H9 (cell line): Measurements from ENCODE around the gene EQTN. TPM values are rescaled to one million over a fixed set of nuclear protein-coding genes. Genes with fewer than 3 reads are reported as not detected.

Source experiments
- DNase-seq: peaks from one replicate; pipeline ENCODE4 v3.0.0-alpha.2; 2017
- H2AFZ ChIP-seq: one replicate; pipeline ENCODE4 v1.6.1; 2013; ENCODE audit warnings: mild to moderate bottlenecking, low read length, control low read depth, moderate library complexity
- H2AK5ac ChIP-seq: 2 replicates; pipeline ENCODE4 v1.6.1; 2013; ENCODE audit warnings: low read length, control low read depth, mixed read lengths; ENCODE audit not compliant: insufficient read length
- H2BK120ac ChIP-seq: one replicate; pipeline ENCODE4 v1.6.1; 2013; ENCODE audit warnings: low read depth, mild to moderate bottlenecking, low read length, control low read depth, inconsistent platforms; ENCODE audit not compliant: poor library complexity, severe bottlenecking
- H2BK12ac ChIP-seq: 2 replicates; pipeline ENCODE4 v1.6.1; 2013; ENCODE audit warnings: low read length, control low read depth, mixed read lengths, low read depth; ENCODE audit not compliant: insufficient read length
- H2BK15ac ChIP-seq: 2 replicates; pipeline ENCODE4 v1.6.1; 2013; ENCODE audit warnings: low read depth, low read length, control low read depth
- H2BK20ac ChIP-seq: one replicate; pipeline ENCODE4 v1.6.1; 2013; ENCODE audit warnings: low read depth, mild to moderate bottlenecking, low read length, control low read depth, inconsistent platforms; ENCODE audit not compliant: poor library complexity, severe bottlenecking
- H2BK5ac ChIP-seq: 2 replicates; pipeline ENCODE4 v1.6.1; 2013; ENCODE audit warnings: low read length, control low read depth, mixed read lengths; ENCODE audit not compliant: insufficient read length
- H3K14ac ChIP-seq: 2 replicates; pipeline ENCODE4 v1.6.1; 2013; ENCODE audit warnings: low read length, control low read depth; ENCODE audit not compliant: insufficient read depth
- H3K18ac ChIP-seq: 2 replicates; pipeline ENCODE4 v1.6.1; 2013; ENCODE audit warnings: low read depth, mild to moderate bottlenecking, mixed read lengths, low read length, control low read depth; ENCODE audit not compliant: insufficient read length
- H3K23ac ChIP-seq: 2 replicates; pipeline ENCODE4 v1.6.1; 2013; ENCODE audit warnings: low read length, control low read depth, mixed read lengths, low read depth; ENCODE audit not compliant: insufficient read length
- H3K23me2 ChIP-seq: 2 replicates; pipeline ENCODE4 v1.6.1; 2013; ENCODE audit warnings: low read depth, mild to moderate bottlenecking, mixed read lengths, low read length, control low read depth; ENCODE audit not compliant: insufficient read length, poor library complexity, severe bottlenecking
- H3K27ac ChIP-seq: 2 replicates; pipeline ENCODE4 v1.5.1; 2013; ENCODE audit warnings: low read length, control low read depth, mixed read lengths, low read depth; ENCODE audit not compliant: insufficient read length
- H3K27me3 ChIP-seq: 2 replicates; pipeline ENCODE4 v1.6.1; 2013; ENCODE audit warnings: low read length, control low read depth, inconsistent platforms; ENCODE audit not compliant: insufficient read depth
- H3K4ac ChIP-seq: 2 replicates; pipeline ENCODE4 v1.6.1; 2013; ENCODE audit warnings: low read depth, mild to moderate bottlenecking, control low read depth, inconsistent platforms, low read length, moderate library complexity
- H3K4me1 ChIP-seq: 2 replicates; pipeline ENCODE4 v1.6.1; 2013; ENCODE audit warnings: low read length, control low read depth, inconsistent platforms; ENCODE audit not compliant: insufficient read depth
- H3K4me2 ChIP-seq: 2 replicates; pipeline ENCODE4 v1.6.1; 2013; ENCODE audit warnings: low read length, control low read depth, mixed read lengths; ENCODE audit not compliant: insufficient read length, insufficient read depth
- H3K56ac ChIP-seq: 2 replicates; pipeline ENCODE4 v1.6.1; 2013; ENCODE audit warnings: low read depth, mild to moderate bottlenecking, mixed read lengths, low read length, control low read depth; ENCODE audit not compliant: insufficient read length
- H3K79me1 ChIP-seq: 2 replicates; pipeline ENCODE4 v1.6.1; 2013; ENCODE audit warnings: low read depth, mild to moderate bottlenecking, moderate library complexity, low read length, control low read depth, inconsistent platforms; ENCODE audit not compliant: insufficient read depth, poor library complexity, severe bottlenecking
- H3K79me2 ChIP-seq: 2 replicates; pipeline ENCODE4 v1.6.1; 2013; ENCODE audit warnings: low read length, control low read depth, inconsistent platforms; ENCODE audit not compliant: insufficient read depth
- H3K9ac ChIP-seq: 2 replicates; pipeline ENCODE4 v1.6.1; 2013; ENCODE audit warnings: low read length, control low read depth, mixed read lengths; ENCODE audit not compliant: insufficient read length; ENCODE audit errors: extremely low read depth
- H3K9me3 ChIP-seq: one replicate; pipeline ENCODE4 v1.6.1; 2013; ENCODE audit warnings: low read depth, low read length, inconsistent platforms; ENCODE audit not compliant: control insufficient read depth
- H3T11ph ChIP-seq: one replicate; pipeline ENCODE4 v1.6.1; 2013; ENCODE audit warnings: mild to moderate bottlenecking, low read length, control low read depth, inconsistent platforms
- H4K20me1 ChIP-seq: one replicate; pipeline ENCODE4 v1.6.1; 2013; ENCODE audit not compliant: control insufficient read depth, insufficient read length, insufficient read depth
- H4K5ac ChIP-seq: 2 replicates; pipeline ENCODE4 v1.6.1; 2013; ENCODE audit warnings: low read depth, mild to moderate bottlenecking, mixed read lengths, low read length, control low read depth; ENCODE audit not compliant: insufficient read length
- H4K8ac ChIP-seq: replicated peaks from 2 replicates; pipeline ENCODE4 v1.6.1; 2013; ENCODE audit warnings: low read length, control low read depth, mixed read lengths, low read depth; ENCODE audit not compliant: insufficient read length
- H4K91ac ChIP-seq: 2 replicates; pipeline ENCODE4 v1.6.1; 2013; ENCODE audit warnings: low read depth, mild to moderate bottlenecking, moderate library complexity, mixed read lengths, low read length, control low read depth; ENCODE audit not compliant: insufficient read length
- H3K27ac Mint-ChIP-seq, 3 experiments: 2 replicates in 2 of 3; 3 replicates in 1 of 3; pipeline ENCODE4 v1.8.0; 2020 to 2021; ENCODE audit warnings: mixed read lengths in 3 of 3, mild to moderate bottlenecking in 1 of 3, moderate library complexity in 1 of 3
- H3K27me3 Mint-ChIP-seq: 2 replicates; pipeline ENCODE4 v1.8.0; 2021; ENCODE audit warnings: low read depth, mild to moderate bottlenecking, moderate library complexity, mixed read lengths
- H3K36me3 Mint-ChIP-seq, 3 experiments: 2 replicates in 2 of 3; 3 replicates in 1 of 3; pipeline ENCODE4 v1.8.0; 2020 to 2021; ENCODE audit warnings: low read depth in 3 of 3, mixed read lengths in 3 of 3; ENCODE audit not compliant: insufficient read depth in 1 of 3
- H3K4me1 Mint-ChIP-seq, 2 experiments: 2 replicates each; pipeline ENCODE4 v1.8.0; 2020; ENCODE audit warnings: mixed read lengths in 2 of 2
- H3K4me3 Mint-ChIP-seq, 2 experiments: 2 replicates in 1 of 2; 3 replicates in 1 of 2; pipeline ENCODE4 v1.8.0; 2020 to 2021; ENCODE audit warnings: mild to moderate bottlenecking in 2 of 2, mixed read lengths in 2 of 2, moderate library complexity in 1 of 2
- H3K9me3 Mint-ChIP-seq, 2 experiments: 2 replicates in 1 of 2; 3 replicates in 1 of 2; pipeline ENCODE4 v1.8.0; 2020; ENCODE audit warnings: mild to moderate bottlenecking in 2 of 2, mixed read lengths in 2 of 2, moderate library complexity in 1 of 2
- CTCF ChIP-seq: fragments of 200-600 bp; sonication (generic); conservative IDR thresholded peaks from 3 replicates; pipeline ENCODE4 v1.8.0; 2021; ENCODE audit warnings: antibody characterized with exemption, mild to moderate bottlenecking
- WGBS: extraction: QIAGEN DNeasy Blood & Tissue Kit; methylation state at CpG from one replicate; pipeline ENCODE4 v1.1.7; 2013; ENCODE audit warnings: missing lambda C conversion rate, low lambda C conversion rate, mixed read lengths; ENCODE audit not compliant: insufficient read length; ENCODE audit errors: extremely low coverage; 5-methylcytosine and 5-hydroxymethylcytosine counted together
- total RNA-seq: library from RNA; stranded (reverse); gene quantifications from 2 replicates; pipeline ENCODE4 v1.2.1, GENCODE V29; 2021

EQTN gene
- total RNA-seq, 1 experiment from 2014 or later: not detected

- H3K4ac ChIP-seq: no peak overlapping the region
- H3K27me3 ChIP-seq: no peaks in the 10 kb centered on the region; the same call in 1 of the 2 replicates
- H3T11ph ChIP-seq: no peak overlapping the region
- H3K79me1 ChIP-seq: no peaks in the 10 kb centered on the region
- no peak overlapping the region for H3K18ac ChIP-seq
- DNase-seq: peak; percentile 70
- peaks cover 11% of the 10 kb centered on the region for H3K4me1 ChIP-seq
- H3K4me3 Mint-ChIP-seq: peak overlapping the region in 1 of 2 experiments; percentile 7; a peak in 1 of 5 replicates
- H3K4me1 Mint-ChIP-seq: peaks cover 25 to 37% of the 10 kb centered on the region in 2 experiments
- no peak overlapping the region for H2BK120ac ChIP-seq
- no peak overlapping the region for H3K9ac ChIP-seq
- no peaks in the 10 kb centered on the region for H3K23me2 ChIP-seq
- H4K5ac ChIP-seq: no peak overlapping the region
- H2BK12ac ChIP-seq: no peak overlapping the region
- H3K9me3 ChIP-seq: no peaks in the 10 kb centered on the region
- peaks cover 0 to 23% (median 5%) of the 10 kb centered on the region in 3 experiments; a peak in 5 of 7 replicates for H3K36me3 Mint-ChIP-seq
- no peak overlapping the region for H4K8ac ChIP-seq
- H3K79me2 ChIP-seq: no peaks in the 10 kb centered on the region
- no peak for TF ChIP-seq CTCF
- no peak overlapping the region for H3K23ac ChIP-seq
- H4K91ac ChIP-seq: no peak overlapping the region
- peak overlapping the region; percentile 30 for H3K4me2 ChIP-seq
- H3K27me3 Mint-ChIP-seq: peaks cover 75% of the 10 kb centered on the region
- no peak overlapping the region for H2BK15ac ChIP-seq
- no peak overlapping the region for H3K27ac ChIP-seq
- no peak overlapping the region for H2BK20ac ChIP-seq
- peak overlapping the region in 1 of 3 experiments; percentile 6; a peak in 2 of 7 replicates for H3K27ac Mint-ChIP-seq
- H2AFZ ChIP-seq: no peak overlapping the region
- peaks cover 14 to 22% of the 10 kb centered on the region in 2 experiments for H3K9me3 Mint-ChIP-seq
- H4K20me1 ChIP-seq: no peaks in the 10 kb centered on the region
- H3K56ac ChIP-seq: no peak overlapping the region
- no peak overlapping the region for H2BK5ac ChIP-seq
- no peak overlapping the region for H2AK5ac ChIP-seq
- no CpG with 5 or more reads among the region's 4 CpGs for WGBS
- H3K14ac ChIP-seq: no peak overlapping the region
Observed at GRCh38 chr9:27308691-27309390, 11.9 kb upstream of the EQTN start.
